GM23338 (cell line): ENCODE results near the gene ALDH1B1. TPM values are rescaled to one million over a fixed set of nuclear protein-coding genes. Genes with fewer than 3 reads are reported as not detected.

Experiments
- ATAC-seq: fragments of 200-7000 bp; cut with Tn5 transposase; 3 replicates; pipeline ENCODE4 v1.9.1; 2020
- DNase-seq: peaks from one replicate; pipeline ENCODE4 v3.0.0-alpha.2; 2015; ENCODE audit warnings: low spot score
- H2AFZ ChIP-seq: fragments of 200-600 bp; sonication (generic); 2 replicates; pipeline ENCODE4 v1.8.0; 2016; ENCODE audit warnings: antibody characterized with exemption, mild to moderate bottlenecking, moderate library complexity
- H3F3A ChIP-seq: fragments of 200-600 bp; sonication (generic); replicated peaks from 2 replicates; pipeline ENCODE4 v1.8.0; 2017; ENCODE audit warnings: antibody characterized with exemption, mixed run types, low read depth
- H3K27ac ChIP-seq: fragments of 200-600 bp; sonication (generic); 2 replicates; pipeline ENCODE4 v1.6.1; 2016; ENCODE audit warnings: low read depth
- H3K27me3 ChIP-seq: fragments of 200-600 bp; sonication (generic); 2 replicates; pipeline ENCODE4 v1.8.0; 2016; ENCODE audit warnings: mild to moderate bottlenecking, mixed run types, moderate library complexity; ENCODE audit not compliant: insufficient read depth
- H3K36me3 ChIP-seq: fragments of 200-600 bp; sonication (generic); 2 replicates; pipeline ENCODE4 v1.8.0; 2016; ENCODE audit warnings: mild to moderate bottlenecking; ENCODE audit not compliant: insufficient read depth
- H3K4me1 ChIP-seq: fragments of 200-600 bp; sonication (generic); 2 replicates; pipeline ENCODE4 v1.8.0; 2016; ENCODE audit warnings: mild to moderate bottlenecking, moderate library complexity; ENCODE audit not compliant: insufficient read depth
- H3K4me2 ChIP-seq: fragments of 200-600 bp; sonication (generic); 2 replicates; pipeline ENCODE4 v1.7.1; 2017; ENCODE audit warnings: mixed run types
- H3K4me3 ChIP-seq: fragments of 200-600 bp; sonication (generic); 2 replicates; pipeline ENCODE4 v1.6.1; 2016; ENCODE audit warnings: mixed run types
- H3K79me2 ChIP-seq: fragments of 200-600 bp; sonication (generic); replicated peaks from 2 replicates; pipeline ENCODE4 v1.8.0; 2017; ENCODE audit warnings: mild to moderate bottlenecking; ENCODE audit not compliant: insufficient read depth
- H3K9me2 ChIP-seq: fragments of 200-600 bp; sonication (generic); 2 replicates; pipeline ENCODE4 v1.8.0; 2017; ENCODE audit not compliant: insufficient read depth
- H4K20me1 ChIP-seq: fragments of 200-600 bp; sonication (generic); replicated peaks from 2 replicates; pipeline ENCODE4 v1.8.0; 2017; ENCODE audit warnings: mild to moderate bottlenecking; ENCODE audit not compliant: insufficient read depth
- H3K27ac Mint-ChIP-seq: 2 replicates; pipeline ENCODE4 v1.8.0; 2020; ENCODE audit warnings: inconsistent platforms, mild to moderate bottlenecking, moderate library complexity, mixed read lengths
- H3K27me3 Mint-ChIP-seq: 3 replicates; pipeline ENCODE4 v1.8.0; 2022; ENCODE audit warnings: low read depth, mild to moderate bottlenecking, moderate library complexity, mixed read lengths, inconsistent platforms; ENCODE audit not compliant: insufficient read depth, poor library complexity
- H3K36me3 Mint-ChIP-seq: 3 replicates; pipeline ENCODE4 v1.8.0; 2021; ENCODE audit warnings: low read depth, mild to moderate bottlenecking, inconsistent platforms, moderate library complexity, mixed read lengths
- H3K4me1 Mint-ChIP-seq: 3 replicates; pipeline ENCODE4 v1.8.0; 2020; ENCODE audit warnings: mild to moderate bottlenecking, inconsistent platforms, mixed read lengths
- H3K4me3 Mint-ChIP-seq: 3 replicates; pipeline ENCODE4 v1.8.0; 2021; ENCODE audit warnings: moderate library complexity, mild to moderate bottlenecking, inconsistent platforms, mixed read lengths
- H3K9me3 Mint-ChIP-seq: 3 replicates; pipeline ENCODE4 v1.8.0; 2020; ENCODE audit warnings: moderate library complexity, mild to moderate bottlenecking, inconsistent platforms, mixed read lengths
- CREB1 ChIP-seq: fragments of 250-450 bp; sonication (Bioruptor Pico); IDR thresholded peaks from 2 replicates; pipeline ENCODE4 v1.5.0; 2020; ENCODE audit warnings: low read depth, mild to moderate bottlenecking, moderate library complexity
- CTCF ChIP-seq, 2 experiments: fragments of 200-600 bp in 1 of 2; sonication (generic) in 1 of 2; conservative IDR thresholded peaks; 2 replicates each; pipeline versions ENCODE4 v1.5.1 to v1.6.1; 2016 to 2017; ENCODE audit warnings: antibody characterized with exemption in 2 of 2, low read depth in 2 of 2, mild to moderate bottlenecking in 2 of 2, moderate library complexity in 1 of 2
- ETS1 ChIP-seq: IDR thresholded peaks from 2 replicates; pipeline ENCODE4 v1.6.1; 2016; ENCODE audit warnings: antibody characterized with exemption
- EZH2 ChIP-seq: fragments of 200-600 bp; sonication (generic); IDR thresholded peaks from one replicate; pipeline ENCODE4 v1.8.0; 2017; ENCODE audit warnings: antibody characterized with exemption, mild to moderate bottlenecking, low read depth; ENCODE audit not compliant: unreplicated experiment
- EZH2phosphoT487 ChIP-seq: fragments of 200-600 bp; sonication (generic); IDR thresholded peaks from one replicate; pipeline ENCODE4 v1.8.1; 2018; ENCODE audit warnings: antibody characterized with exemption; ENCODE audit not compliant: unreplicated experiment
- JUNB ChIP-seq: IDR thresholded peaks from one replicate; pipeline ENCODE4 v1.6.1; 2016; ENCODE audit warnings: antibody characterized with exemption; ENCODE audit not compliant: unreplicated experiment
- NANOG ChIP-seq: IDR thresholded peaks from 2 replicates; pipeline ENCODE4 v1.6.1; 2016; ENCODE audit warnings: antibody characterized with exemption, borderline replicate concordance
- POLR2AphosphoS5 ChIP-seq: IDR thresholded peaks from 2 replicates; pipeline ENCODE4 v1.6.1; 2016; ENCODE audit warnings: antibody characterized with exemption, low read depth
- REST ChIP-seq: IDR thresholded peaks from one replicate; pipeline ENCODE4 v1.6.1; 2018; ENCODE audit warnings: antibody characterized with exemption; ENCODE audit not compliant: unreplicated experiment
- STAT1 ChIP-seq: IDR thresholded peaks from one replicate; pipeline ENCODE4 v1.6.1; 2016; ENCODE audit warnings: antibody characterized with exemption; ENCODE audit not compliant: unreplicated experiment
- ZNF114 ChIP-seq: fragments of 250-450 bp; sonication (Bioruptor Pico); IDR thresholded peaks from 2 replicates; pipeline ENCODE4 v1.5.0; 2020; ENCODE audit warnings: mild to moderate bottlenecking, moderate library complexity
- ZNF331 ChIP-seq: fragments of 250-450 bp; sonication (Bioruptor Pico); IDR thresholded peaks from 2 replicates; pipeline ENCODE4 v1.5.0; 2020; ENCODE audit warnings: low read depth, mild to moderate bottlenecking, moderate library complexity
- polyA plus RNA-seq: library from polyadenylated mRNA; unstranded; fragments of >200 nt; fragmentation: Nextera tagmentation; extraction: Ambion mirVana; gene quantifications from 2 replicates; pipeline ENCODE4 v1.2.1, GENCODE V29; 2016
- total RNA-seq: library from RNA; depleted of rRNA; stranded (reverse); fragments of >200 nt; shearing (Covaris generic); gene quantifications from 2 replicates; pipeline ENCODE4 v1.2.3, GENCODE V29; 2014

ALDH1B1 gene
- total and polyA plus RNA-seq, 2 experiments from 2014 or later: 37.5 to 74.8 TPM

GRCh38 chr9:38428062-38428461 is 35.6 kb downstream of the ALDH1B1 start:
- Histone ChIP-seq H3K27ac (no peak overlapping the region), H3K4me2 (no peak overlapping the region), H3K36me3 (no peaks in the 10 kb centered on the region), H3F3A (peaks cover 6% of the 10 kb centered on the region; the same call in 1 of the 2 replicates), H4K20me1 (no peaks in the 10 kb centered on the region; the same call in 1 of the 2 replicates), H3K4me1 (peaks cover 14% of the 10 kb centered on the region), H3K79me2 (no peaks in the 10 kb centered on the region), H3K27me3 (peaks cover 42% of the 10 kb centered on the region), H3K9me2 (peaks cover 6% of the 10 kb centered on the region; the same call in 1 of the 2 replicates), H2AFZ (no peak overlapping the region), H3K4me3 (no peak overlapping the region)
- TF ChIP-seq CREB1 (CRISPR knock-in tag) (no peak), REST (no peak), ZNF114 (no peak), POLR2AphosphoS5 (no peak), NANOG (no peak), EZH2phosphoT487 (no peak), ETS1 (no peak), ZNF331 (CRISPR knock-in tag) (no peak)
- no peak for ATAC-seq
- no peaks in the 10 kb centered on the region for H3K9me3 Mint-ChIP-seq
- H3K4me1 Mint-ChIP-seq: peaks cover 20% of the 10 kb centered on the region; the same call in 2 of the 3 replicates
- H3K27ac Mint-ChIP-seq: no peak overlapping the region
- peaks cover 21% of the 10 kb centered on the region for H3K27me3 Mint-ChIP-seq
- no peak overlapping the region for H3K4me3 Mint-ChIP-seq
- no peak for DNase-seq
- no peaks in the 10 kb centered on the region for H3K36me3 Mint-ChIP-seq

- H3K4me2 ChIP-seq: no peak overlapping the region
- no peaks in the 10 kb centered on the region for H3F3A ChIP-seq
- Mint-ChIP-seq H3K4me3 (no peak overlapping the region), H3K27ac (no peak overlapping the region), H3K9me3 (no peaks in the 10 kb centered on the region), H3K27me3 (peaks cover 2% of the 10 kb centered on the region), H3K36me3 (no peaks in the 10 kb centered on the region), H3K4me1 (peaks cover 23% of the 10 kb centered on the region; the same call in 2 of the 3 replicates)
- no peak overlapping the region for H3K27ac ChIP-seq
- no peaks in the 10 kb centered on the region; the same call in 1 of the 2 replicates for H4K20me1 ChIP-seq
- no peak for DNase-seq
- H3K9me2 ChIP-seq: peaks cover 6% of the 10 kb centered on the region; the same call in 1 of the 2 replicates
- H3K4me1 ChIP-seq: peaks cover 7% of the 10 kb centered on the region; the same call in 1 of the 2 replicates
- no peaks in the 10 kb centered on the region for H3K36me3 ChIP-seq
- H3K4me3 ChIP-seq: no peak overlapping the region
- TF ChIP-seq EZH2 (no peak), JUNB (no peak), ZNF331 (CRISPR knock-in tag) (no peak), ETS1 (no peak), STAT1 (no peak), CTCF (conservative IDR thresholded peaks at IDR 0.05; ENCODE audit: low read depth in 2 of 2) (no peak), EZH2phosphoT487 (no peak), POLR2AphosphoS5 (no peak), REST (no peak), NANOG (no peak), CREB1 (CRISPR knock-in tag) (no peak)
- H2AFZ ChIP-seq: no peak overlapping the region
- ATAC-seq: no peak
- no peaks in the 10 kb centered on the region for H3K79me2 ChIP-seq
- peaks cover 17% of the 10 kb centered on the region for H3K27me3 ChIP-seq
Measured at GRCh38 chr9:38431116-38431515, 38.6 kb downstream of the ALDH1B1 start.
